ENCODE results near the gene FNBP1L.

DNA sequence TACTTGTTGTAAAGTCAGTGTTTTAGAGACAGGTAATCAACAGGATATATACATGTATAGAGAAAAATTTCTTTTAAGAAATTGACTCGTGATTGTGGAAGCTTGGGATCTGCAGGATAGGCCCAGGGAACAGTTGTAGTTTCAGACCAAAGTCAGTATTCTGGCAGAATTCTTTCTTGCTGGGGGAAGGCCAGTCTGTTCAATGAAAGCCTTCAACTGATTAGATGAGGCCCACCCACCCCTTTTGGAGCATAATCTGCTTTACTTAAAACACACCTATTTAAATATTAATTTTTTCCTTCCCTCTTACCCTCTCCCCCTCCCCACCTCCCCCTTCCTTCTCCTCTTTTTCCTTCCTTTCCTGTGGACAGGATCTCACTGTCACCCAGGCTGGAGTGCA lies 48.0 kb downstream of the FNBP1L start:
- TF ChIP-seq, protein P1, sequence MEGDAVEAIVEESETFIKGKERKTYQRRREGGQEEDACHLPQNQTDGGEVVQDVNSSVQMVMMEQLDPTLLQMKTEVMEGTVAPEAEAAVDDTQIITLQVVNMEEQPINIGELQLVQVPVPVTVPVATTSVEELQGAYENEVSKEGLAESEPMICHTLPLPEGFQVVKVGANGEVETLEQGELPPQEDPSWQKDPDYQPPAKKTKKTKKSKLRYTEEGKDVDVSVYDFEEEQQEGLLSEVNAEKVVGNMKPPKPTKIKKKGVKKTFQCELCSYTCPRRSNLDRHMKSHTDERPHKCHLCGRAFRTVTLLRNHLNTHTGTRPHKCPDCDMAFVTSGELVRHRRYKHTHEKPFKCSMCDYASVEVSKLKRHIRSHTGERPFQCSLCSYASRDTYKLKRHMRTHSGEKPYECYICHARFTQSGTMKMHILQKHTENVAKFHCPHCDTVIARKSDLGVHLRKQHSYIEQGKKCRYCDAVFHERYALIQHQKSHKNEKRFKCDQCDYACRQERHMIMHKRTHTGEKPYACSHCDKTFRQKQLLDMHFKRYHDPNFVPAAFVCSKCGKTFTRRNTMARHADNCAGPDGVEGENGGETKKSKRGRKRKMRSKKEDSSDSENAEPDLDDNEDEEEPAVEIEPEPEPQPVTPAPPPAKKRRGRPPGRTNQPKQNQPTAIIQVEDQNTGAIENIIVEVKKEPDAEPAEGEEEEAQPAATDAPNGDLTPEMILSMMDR (IDR thresholded peaks at IDR 0.05), result no peak
- TF ChIP-seq POLR2A (IDR thresholded peaks at IDR 0.05), result no peak

Data from testis (tissue), 2 donors.